D721Med (cell line): ENCODE measurements around the gene AP1AR.
A peak's percentile ranks its signal among the peaks of the same experiment; 100 is the strongest.

Experiments
- DNase-seq: peaks from one replicate; pipeline ENCODE4 v3.0.0; 2011; ENCODE audit warnings: low spot score; ENCODE audit not compliant: insufficient read length
- FAIRE-seq: peaks from 2 replicates; lab custom pipeline; 2011; peaks lifted over from hg19 to GRCh38; lab: Jason Lieb, UNC
- CTCF ChIP-seq: IDR thresholded peaks from 2 replicates; pipeline ENCODE4 v1.5.1; 2012; ENCODE audit warnings: mild to moderate bottlenecking, control low read depth; ENCODE audit not compliant: insufficient read depth; ENCODE audit errors: missing control alignments

AP1AR gene, protein sequence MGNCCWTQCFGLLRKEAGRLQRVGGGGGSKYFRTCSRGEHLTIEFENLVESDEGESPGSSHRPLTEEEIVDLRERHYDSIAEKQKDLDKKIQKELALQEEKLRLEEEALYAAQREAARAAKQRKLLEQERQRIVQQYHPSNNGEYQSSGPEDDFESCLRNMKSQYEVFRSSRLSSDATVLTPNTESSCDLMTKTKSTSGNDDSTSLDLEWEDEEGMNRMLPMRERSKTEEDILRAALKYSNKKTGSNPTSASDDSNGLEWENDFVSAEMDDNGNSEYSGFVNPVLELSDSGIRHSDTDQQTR

GRCh38 chr4:112231779-112232713, at the start of gene AP1AR:
Gene AP1AR (plus strand): TSS chr4:112231787. CDS start chr4:112232092, 305 bp downstream.
- TF ChIP-seq CTCF, result no peak
- peak; percentile 62 for DNase-seq
- no peak for FAIRE-seq

DNA sequence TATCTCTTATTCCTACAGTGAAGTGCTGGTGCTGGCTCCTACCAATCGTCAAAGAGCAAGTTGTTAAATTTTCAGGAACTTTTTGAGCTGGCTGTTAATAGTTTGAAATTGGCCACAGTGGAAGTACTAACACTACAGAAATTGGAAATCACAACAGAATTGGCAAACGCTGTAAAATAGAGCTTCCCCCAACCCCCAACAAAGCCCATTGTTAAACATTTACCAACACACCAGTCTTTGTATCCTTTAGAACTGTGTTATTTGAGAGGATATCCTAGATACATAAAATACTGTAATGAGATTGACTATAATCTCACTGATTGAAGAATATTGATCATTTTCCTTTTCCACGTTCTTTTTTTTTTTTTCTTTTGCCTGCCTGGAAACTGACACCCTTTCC, 49.0 kb upstream of the AP1AR start:
- DNase-seq, result no peak
- TF ChIP-seq CTCF, result no peak
- no peak for FAIRE-seq

DNA sequence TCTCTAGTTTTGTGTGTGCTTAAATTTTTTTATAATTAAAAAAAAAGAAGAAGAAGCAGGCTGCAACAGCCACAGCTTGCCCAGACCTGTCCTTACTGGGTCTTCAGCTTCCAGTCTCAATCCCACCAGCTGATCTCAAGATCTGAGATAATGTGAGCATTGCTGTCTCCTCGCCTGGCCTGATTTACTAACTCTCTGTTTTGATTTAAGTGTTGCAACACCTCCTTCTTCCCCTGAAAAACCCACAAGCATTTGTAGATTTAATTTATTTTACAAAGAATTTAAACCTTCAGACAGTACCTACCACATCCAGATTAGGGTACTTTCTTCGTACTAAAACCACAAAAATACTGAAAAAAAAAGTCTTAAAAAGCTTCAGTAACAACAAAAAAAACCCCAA, 48.3 kb upstream of the AP1AR start:
- FAIRE-seq, result no peak
- TF ChIP-seq CTCF, result no peak
- DNase-seq, result no peak

DNA sequence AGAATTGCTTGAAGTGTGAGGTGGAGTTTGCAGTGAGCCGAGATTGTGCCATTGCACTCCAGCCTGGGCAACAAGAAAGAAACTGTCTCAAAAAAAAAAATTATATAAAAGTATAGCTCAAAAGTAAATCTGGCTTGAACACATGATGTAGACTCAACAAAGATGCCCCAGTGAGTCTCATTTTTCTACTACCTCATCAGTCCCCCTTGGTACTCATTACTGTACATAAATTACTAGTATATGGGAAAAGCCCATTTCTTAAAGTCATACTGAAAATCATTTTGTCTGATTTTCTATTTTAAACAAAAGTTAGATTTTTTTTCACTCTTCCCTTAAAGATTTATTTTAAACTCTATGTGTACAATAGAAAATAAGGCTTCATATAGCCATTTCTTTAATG, 47.1 kb upstream of the AP1AR start:
- no peak for TF ChIP-seq CTCF
- no peak for DNase-seq
- no peak for FAIRE-seq

- TF ChIP-seq CTCF, result no peak
- DNase-seq (no peak), FAIRE-seq (no peak)
These were observed 46.3 kb upstream of the AP1AR start for GRCh38 chr4:112185334-112185733.

- no peak for FAIRE-seq
- TF ChIP-seq CTCF, result no peak
- DNase-seq, result no peak
These were observed 45.6 kb upstream of the AP1AR start for GRCh38 chr4:112185740-112186670.
